HEK293T (cell line): ENCODE data around the gene KIR2DL3.

Experiments
- BHLHE40 ChIP-seq: fragments of 450-650 bp; IDR thresholded peaks from 2 replicates; pipeline ENCODE4 v1.6.1; 2016; ENCODE audit warnings: mild to moderate bottlenecking, moderate library complexity, borderline replicate concordance
- CTBP1 ChIP-seq: fragments of 450-650 bp; IDR thresholded peaks from 2 replicates; pipeline ENCODE4 v1.6.1; 2016; ENCODE audit warnings: borderline replicate concordance
- FOXA1 ChIP-seq: fragments of 450-650 bp; IDR thresholded peaks from 2 replicates; pipeline ENCODE4 v1.6.1; 2016; ENCODE audit warnings: mild to moderate bottlenecking
- FOXK2 ChIP-seq: fragments of 450-650 bp; IDR thresholded peaks from 2 replicates; pipeline ENCODE4 v1.6.1; 2016; ENCODE audit warnings: mild to moderate bottlenecking
- HDGF ChIP-seq: fragments of 450-650 bp; IDR thresholded peaks from 2 replicates; pipeline ENCODE4 v1.6.1; 2017; ENCODE audit warnings: antibody characterized with exemption, borderline replicate concordance
- SP1 ChIP-seq: fragments of 450-650 bp; IDR thresholded peaks from 2 replicates; pipeline ENCODE4 v1.6.1; 2017
- SUZ12 ChIP-seq: fragments of 450-650 bp; IDR thresholded peaks from 2 replicates; pipeline ENCODE4 v1.6.1; 2016; ENCODE audit warnings: mild to moderate bottlenecking
- TARDBP ChIP-seq: fragments of 450-650 bp; IDR thresholded peaks from 2 replicates; pipeline ENCODE4 v1.6.1; 2016
- ZNF384 ChIP-seq: fragments of 450-650 bp; IDR thresholded peaks from 2 replicates; pipeline ENCODE4 v1.6.1; 2016

- TF ChIP-seq CTBP1 (no peak), FOXK2 (no peak), SUZ12 (no peak), SP1 (no peak), HDGF (no peak), BHLHE40 (no peak), FOXA1 (no peak), TARDBP (no peak), ZNF384 (no peak)
Observed at GRCh38 chr19:54704928-54705327, 33.4 kb upstream of the KIR2DL3 start.
